ENCODE results near the gene LOXHD1.

The LOXHD1 gene

DNA sequence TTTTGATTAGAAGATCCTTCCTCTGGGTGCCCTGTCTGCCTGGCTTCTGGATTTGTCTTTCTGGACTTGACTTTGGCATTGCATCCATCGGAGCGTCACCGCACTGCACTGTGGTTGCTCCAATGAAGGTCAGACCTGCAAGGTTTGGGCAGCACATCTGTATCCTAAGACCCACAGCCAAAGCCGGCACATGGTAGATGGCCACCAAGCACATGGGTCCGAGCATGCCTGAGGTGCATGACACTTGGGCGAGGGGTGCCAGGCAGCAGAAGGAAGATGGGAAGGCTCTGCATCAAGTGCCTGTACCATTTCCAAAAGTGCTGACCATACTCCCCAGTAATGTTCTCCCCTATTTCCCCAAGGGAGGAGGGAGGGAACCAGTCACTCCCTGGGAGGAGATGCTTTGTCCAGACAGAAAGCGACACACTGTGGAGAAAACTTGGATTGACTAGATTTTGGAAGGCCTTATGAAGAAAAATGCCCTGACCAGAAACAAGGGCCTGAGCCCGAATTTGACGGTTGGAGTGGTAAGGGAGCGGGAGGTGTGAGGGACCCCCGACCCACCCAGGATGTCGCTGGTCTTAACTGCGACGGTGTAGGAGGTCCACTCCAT lies 149.9 kb downstream of the LOXHD1 start:
- DNase-seq (ENCODE audit: low read depth) = no peak
- H3K4me3 ChIP-seq (ENCODE audit: low read depth, low read length) = no peak overlapping the region
- no peak for TF ChIP-seq POLR2A (IDR thresholded peaks at IDR 0.05; ENCODE audit: extremely low read depth, insufficient read length)
- TF ChIP-seq, protein P1, sequence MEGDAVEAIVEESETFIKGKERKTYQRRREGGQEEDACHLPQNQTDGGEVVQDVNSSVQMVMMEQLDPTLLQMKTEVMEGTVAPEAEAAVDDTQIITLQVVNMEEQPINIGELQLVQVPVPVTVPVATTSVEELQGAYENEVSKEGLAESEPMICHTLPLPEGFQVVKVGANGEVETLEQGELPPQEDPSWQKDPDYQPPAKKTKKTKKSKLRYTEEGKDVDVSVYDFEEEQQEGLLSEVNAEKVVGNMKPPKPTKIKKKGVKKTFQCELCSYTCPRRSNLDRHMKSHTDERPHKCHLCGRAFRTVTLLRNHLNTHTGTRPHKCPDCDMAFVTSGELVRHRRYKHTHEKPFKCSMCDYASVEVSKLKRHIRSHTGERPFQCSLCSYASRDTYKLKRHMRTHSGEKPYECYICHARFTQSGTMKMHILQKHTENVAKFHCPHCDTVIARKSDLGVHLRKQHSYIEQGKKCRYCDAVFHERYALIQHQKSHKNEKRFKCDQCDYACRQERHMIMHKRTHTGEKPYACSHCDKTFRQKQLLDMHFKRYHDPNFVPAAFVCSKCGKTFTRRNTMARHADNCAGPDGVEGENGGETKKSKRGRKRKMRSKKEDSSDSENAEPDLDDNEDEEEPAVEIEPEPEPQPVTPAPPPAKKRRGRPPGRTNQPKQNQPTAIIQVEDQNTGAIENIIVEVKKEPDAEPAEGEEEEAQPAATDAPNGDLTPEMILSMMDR (IDR thresholded peaks at IDR 0.05; ENCODE audit: low read depth, low read length) = no peak
- no peak for TF ChIP-seq MYC (IDR thresholded peaks at IDR 0.05; ENCODE audit: low read depth, low read length)
- TF ChIP-seq, protein P2, sequence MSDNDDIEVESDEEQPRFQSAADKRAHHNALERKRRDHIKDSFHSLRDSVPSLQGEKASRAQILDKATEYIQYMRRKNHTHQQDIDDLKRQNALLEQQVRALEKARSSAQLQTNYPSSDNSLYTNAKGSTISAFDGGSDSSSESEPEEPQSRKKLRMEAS (IDR thresholded peaks at IDR 0.05; ENCODE audit: low read depth, low read length) = no peak

DNA sequence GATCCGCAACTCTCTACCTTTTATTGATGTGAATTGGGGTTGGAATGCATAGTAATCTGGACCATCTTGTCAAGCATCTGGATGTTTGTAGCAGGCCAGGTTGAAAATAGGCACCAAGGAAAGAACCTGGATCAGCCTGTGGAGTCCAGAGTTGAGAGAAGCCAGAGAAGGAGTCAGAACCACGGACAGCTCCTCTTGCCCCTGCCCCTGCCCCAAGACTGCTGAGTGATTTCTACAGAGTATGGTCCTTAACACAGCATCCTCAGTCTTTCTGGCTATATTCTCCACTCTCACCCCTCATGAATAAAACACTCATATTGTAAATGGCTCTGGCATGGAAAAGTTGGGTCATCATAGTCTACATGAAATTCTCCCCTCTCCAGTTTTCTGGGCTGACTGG lies 154.6 kb downstream of the LOXHD1 start:
- peak; percentile 23 for DNase-seq (ENCODE audit: low read depth)
- TF ChIP-seq MYC (IDR thresholded peaks at IDR 0.05; ENCODE audit: low read depth, low read length) (no peak), POLR2A (IDR thresholded peaks at IDR 0.05; ENCODE audit: extremely low read depth, insufficient read length) (no peak)
- TF ChIP-seq, protein P1 (IDR thresholded peaks at IDR 0.05; ENCODE audit: low read depth, low read length) = no peak
- TF ChIP-seq, protein P2 (IDR thresholded peaks at IDR 0.05; ENCODE audit: low read depth, low read length) = no peak
- no peak overlapping the region for H3K4me3 ChIP-seq (ENCODE audit: low read depth, low read length)

DNA sequence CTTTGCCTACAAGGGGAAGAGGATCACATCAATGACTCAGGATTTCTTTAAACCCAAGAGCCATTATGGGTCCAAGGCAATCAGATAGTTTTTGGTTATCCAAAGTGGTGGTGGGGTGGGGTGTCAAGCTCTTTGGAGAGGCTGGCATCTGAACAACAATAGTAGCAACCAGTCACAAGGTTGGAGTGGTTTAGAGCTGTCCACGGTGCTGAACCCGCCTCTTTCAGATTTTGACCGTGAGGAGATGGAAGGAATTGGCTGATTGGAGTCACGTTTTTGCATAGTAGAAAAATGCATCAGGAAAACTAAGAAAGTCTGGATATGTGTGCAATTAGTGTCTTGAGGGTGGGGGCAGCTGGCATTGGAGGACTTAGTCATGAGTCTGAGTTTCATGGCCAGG lies 159.9 kb downstream of the LOXHD1 start:
- TF ChIP-seq MYC (IDR thresholded peaks at IDR 0.05; ENCODE audit: low read depth, low read length) (no peak), POLR2A (IDR thresholded peaks at IDR 0.05; ENCODE audit: extremely low read depth, insufficient read length) (no peak)
- TF ChIP-seq, protein P2 (IDR thresholded peaks at IDR 0.05; ENCODE audit: low read depth, low read length) = no peak
- TF ChIP-seq, protein P1 (IDR thresholded peaks at IDR 0.05; ENCODE audit: low read depth, low read length) = no peak
- no peak overlapping the region for H3K4me3 ChIP-seq (ENCODE audit: low read depth, low read length)
- DNase-seq (ENCODE audit: low read depth) = peak; percentile 40

DNA sequence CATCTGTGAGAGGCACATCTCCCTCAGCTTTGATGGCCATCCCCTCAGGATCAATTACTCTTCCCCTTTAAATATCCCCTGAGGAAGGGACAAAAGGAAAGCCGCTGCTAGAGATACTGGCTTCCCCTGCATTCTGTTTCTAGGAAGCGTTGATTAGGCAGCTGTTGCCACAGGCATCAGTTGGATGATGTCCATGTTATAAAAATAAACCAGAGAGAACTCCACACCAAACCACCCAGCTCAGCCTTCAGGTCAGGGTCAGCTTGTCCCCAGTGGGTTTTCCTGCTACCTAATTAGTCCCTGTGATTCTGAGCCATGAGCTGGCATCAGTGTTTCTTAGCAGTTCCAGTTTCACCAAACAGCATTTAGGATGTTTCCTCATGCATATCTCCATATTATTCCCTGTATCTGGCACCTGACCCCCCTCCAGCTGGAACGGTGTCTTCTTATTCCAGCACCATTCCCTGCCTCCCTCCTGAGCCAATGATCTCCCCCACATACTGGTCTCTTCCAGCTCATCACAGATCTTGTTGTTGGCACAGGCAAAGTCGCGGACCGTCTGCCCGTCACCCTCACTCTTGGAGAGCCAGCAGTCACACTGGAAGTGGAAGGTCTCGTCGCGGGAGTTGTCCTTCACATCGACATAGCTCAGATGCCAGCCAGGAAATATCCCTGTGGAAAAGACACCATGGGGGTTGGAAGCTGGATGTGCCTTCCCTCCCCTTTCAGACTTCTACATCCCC lies 168.4 kb downstream of the LOXHD1 start:
- TF ChIP-seq, protein P2 (IDR thresholded peaks at IDR 0.05; ENCODE audit: low read depth, low read length) = no peak
- TF ChIP-seq POLR2A (IDR thresholded peaks at IDR 0.05; ENCODE audit: extremely low read depth, insufficient read length) (no peak), MYC (IDR thresholded peaks at IDR 0.05; ENCODE audit: low read depth, low read length) (no peak)
- TF ChIP-seq, protein P1 (IDR thresholded peaks at IDR 0.05; ENCODE audit: low read depth, low read length) = no peak
- no peak overlapping the region for H3K4me3 ChIP-seq (ENCODE audit: low read depth, low read length)
- DNase-seq (ENCODE audit: low read depth) = no peak

DNA sequence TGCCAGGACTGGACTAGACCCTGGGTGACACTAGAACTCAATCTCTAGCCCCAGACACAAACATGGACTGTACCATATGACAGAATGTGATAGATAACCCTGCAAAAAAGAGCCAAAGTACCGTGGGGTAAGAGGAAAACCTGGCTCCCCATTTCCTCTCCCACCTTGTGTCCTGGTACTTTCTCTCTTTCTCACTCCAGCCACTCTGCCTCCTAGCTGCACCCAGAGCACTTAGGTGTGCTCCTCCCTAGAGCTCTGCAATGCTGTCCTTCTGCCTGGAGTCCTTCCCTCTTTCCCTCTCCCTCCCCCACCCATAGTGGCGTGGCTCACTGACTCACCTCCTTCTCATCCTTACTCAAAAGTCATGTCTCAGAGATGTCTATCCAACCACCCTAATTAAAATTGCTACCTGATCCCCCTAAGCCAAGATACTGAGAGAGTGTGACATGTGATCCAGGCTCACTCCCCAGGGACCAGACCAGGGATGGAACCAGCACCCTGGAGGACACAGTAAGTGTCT lies 171.3 kb downstream of the LOXHD1 start:
- no peak overlapping the region for H3K4me3 ChIP-seq (ENCODE audit: low read depth, low read length)
- DNase-seq (ENCODE audit: low read depth) = no peak
- TF ChIP-seq POLR2A (IDR thresholded peaks at IDR 0.05; ENCODE audit: extremely low read depth, insufficient read length) (no peak), MYC (IDR thresholded peaks at IDR 0.05; ENCODE audit: low read depth, low read length) (no peak)
- TF ChIP-seq, protein P1 (IDR thresholded peaks at IDR 0.05; ENCODE audit: low read depth, low read length) = no peak
- TF ChIP-seq, protein P2 (IDR thresholded peaks at IDR 0.05; ENCODE audit: low read depth, low read length) = no peak
